SK-N-SH treated with all-trans-retinoic acid at 6 μM for 48 hours (cell line): Measurements from ENCODE around the gene ZNF107.

ENCODE experiments used
- ATAC-seq: fragments of 200-7000 bp; cut with Tn5 transposase; 3 replicates; pipeline ENCODE4 v1.9.1; 2020; ENCODE audit warnings: mild to moderate bottlenecking, moderate library complexity
- ARNTL ChIP-seq: fragments of 450-650 bp; formaldehyde crosslinking; IDR thresholded peaks from 2 replicates; pipeline ENCODE4 v1.5.0; 2020; ENCODE audit warnings: low read depth, mild to moderate bottlenecking, moderate library complexity, borderline replicate concordance
- BACH2 ChIP-seq: fragments of 250-450 bp; sonication (Bioruptor Pico); IDR thresholded peaks from 2 replicates; pipeline ENCODE4 v1.9.0; 2021; ENCODE audit warnings: mild to moderate bottlenecking, borderline replicate concordance
- CSDC2 ChIP-seq: fragments of 250-450 bp; sonication (Bioruptor Pico); IDR thresholded peaks from 2 replicates; pipeline ENCODE4 v1.5.0; 2020; ENCODE audit warnings: mild to moderate bottlenecking, moderate library complexity
- CSRNP3 ChIP-seq: fragments of 250-450 bp; sonication (Bioruptor Pico); IDR thresholded peaks from 2 replicates; pipeline ENCODE4 v1.5.1; 2021; ENCODE audit warnings: mild to moderate bottlenecking, moderate library complexity
- ESRRG ChIP-seq: fragments of 250-450 bp; sonication (Bioruptor Pico); IDR thresholded peaks from 2 replicates; pipeline ENCODE4 v1.6.1; 2021; ENCODE audit warnings: mild to moderate bottlenecking
- GLIS3 ChIP-seq: fragments of 250-450 bp; sonication (Bioruptor Pico); IDR thresholded peaks from 2 replicates; pipeline ENCODE4 v1.5.0; 2020; ENCODE audit warnings: mild to moderate bottlenecking, moderate library complexity
- ISL1 ChIP-seq: fragments of 250-450 bp; sonication (Bioruptor Pico); IDR thresholded peaks from 2 replicates; pipeline ENCODE4 v2.1.2; 2022; ENCODE audit warnings: mild to moderate bottlenecking, moderate library complexity
- OSR1 ChIP-seq: fragments of 250-450 bp; sonication (Bioruptor Pico); IDR thresholded peaks from 2 replicates; pipeline ENCODE4 v1.8.0; 2022; ENCODE audit warnings: moderate library complexity, mild to moderate bottlenecking, inconsistent platforms
- PATZ1 ChIP-seq: fragments of 250-450 bp; sonication (Bioruptor Pico); IDR thresholded peaks from 2 replicates; pipeline ENCODE4 v1.8.0; 2020; ENCODE audit warnings: mild to moderate bottlenecking, moderate library complexity, borderline replicate concordance
- POU6F1 ChIP-seq: fragments of 250-450 bp; sonication (Bioruptor Pico); IDR thresholded peaks from 2 replicates; pipeline ENCODE4 v1.8.0; 2021; ENCODE audit warnings: low read depth, mild to moderate bottlenecking, moderate library complexity, borderline replicate concordance
- PPARA ChIP-seq: fragments of 250-450 bp; sonication (Bioruptor Pico); IDR thresholded peaks from 2 replicates; pipeline ENCODE4 v1.5.0; 2020; ENCODE audit warnings: mild to moderate bottlenecking, borderline replicate concordance
- RARB ChIP-seq: fragments of 250-450 bp; sonication (Bioruptor Pico); IDR thresholded peaks from 2 replicates; pipeline ENCODE4 v1.8.0; 2021; ENCODE audit warnings: mild to moderate bottlenecking, moderate library complexity
- SNAI2 ChIP-seq: fragments of 250-450 bp; sonication (Bioruptor Pico); IDR thresholded peaks from 2 replicates; pipeline ENCODE4 v1.5.0; 2020; ENCODE audit warnings: mild to moderate bottlenecking, moderate library complexity
- TCF4 ChIP-seq: fragments of 250-450 bp; sonication (Bioruptor Pico); IDR thresholded peaks from 2 replicates; pipeline ENCODE4 v1.8.0; 2021; ENCODE audit warnings: mild to moderate bottlenecking, moderate library complexity, borderline replicate concordance
- TOX ChIP-seq: fragments of 250-450 bp; sonication (Bioruptor Pico); IDR thresholded peaks from 2 replicates; pipeline ENCODE4 v1.8.0; 2021; ENCODE audit warnings: mild to moderate bottlenecking, moderate library complexity, borderline replicate concordance
- ZC3H10 ChIP-seq: fragments of 250-450 bp; sonication (Bioruptor Pico); IDR thresholded peaks from 2 replicates; pipeline ENCODE4 v1.5.1; 2021; ENCODE audit warnings: mild to moderate bottlenecking, moderate library complexity
- ZFP3 ChIP-seq: fragments of 250-450 bp; sonication (Bioruptor Pico); IDR thresholded peaks from 2 replicates; pipeline ENCODE4 v1.5.0; 2020; ENCODE audit warnings: mild to moderate bottlenecking, moderate library complexity
- ZFP30 ChIP-seq: fragments of 450-650 bp; formaldehyde crosslinking; IDR thresholded peaks from 2 replicates; pipeline ENCODE4 v1.5.0; 2022; ENCODE audit warnings: mild to moderate bottlenecking, moderate library complexity
- ZNF565 ChIP-seq: fragments of 450-650 bp; formaldehyde crosslinking; conservative IDR thresholded peaks from 2 replicates; pipeline ENCODE4 v1.5.0; 2020; ENCODE audit warnings: low read depth, mild to moderate bottlenecking, moderate library complexity
- ZNF70 ChIP-seq: fragments of 450-650 bp; formaldehyde crosslinking; IDR thresholded peaks from 2 replicates; pipeline ENCODE4 v1.5.0; 2020; ENCODE audit warnings: mild to moderate bottlenecking, moderate library complexity
- ZNF8 ChIP-seq: fragments of 450-650 bp; formaldehyde crosslinking; IDR thresholded peaks from 2 replicates; pipeline ENCODE4 v1.5.0; 2020; ENCODE audit warnings: mild to moderate bottlenecking, moderate library complexity
- TF ChIP-seq, protein P1 (sequence below): fragments of 250-450 bp; sonication (Bioruptor Pico); IDR thresholded peaks from 2 replicates; pipeline ENCODE4 v1.5.0; 2020; ENCODE audit warnings: mild to moderate bottlenecking, moderate library complexity

ZNF107 gene

DNA sequence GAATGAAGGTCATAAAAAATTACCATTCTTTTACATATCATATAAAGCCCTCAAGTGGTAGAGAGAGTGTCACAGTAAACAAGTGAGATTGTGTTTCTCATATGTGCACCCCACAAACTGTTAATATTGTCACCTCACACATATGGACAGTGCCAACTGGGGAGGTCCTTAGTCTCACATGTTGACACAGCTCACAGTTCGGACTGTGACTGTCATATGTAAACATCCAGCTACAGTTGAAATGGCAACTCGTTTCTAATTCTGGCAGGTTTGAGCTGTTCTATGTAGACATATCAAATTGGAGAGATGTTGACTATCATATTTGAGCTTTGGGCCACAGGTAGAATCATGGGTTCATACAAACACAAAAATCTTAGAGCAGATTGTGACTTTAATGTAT lies 39.4 kb upstream of the ZNF107 start (continued):
- TF ChIP-seq PATZ1 (CRISPR knock-in tag) (no peak), PPARA (no peak), ARNTL (CRISPR knock-in tag) (no peak), ISL1 (CRISPR knock-in tag) (no peak)

DNA sequence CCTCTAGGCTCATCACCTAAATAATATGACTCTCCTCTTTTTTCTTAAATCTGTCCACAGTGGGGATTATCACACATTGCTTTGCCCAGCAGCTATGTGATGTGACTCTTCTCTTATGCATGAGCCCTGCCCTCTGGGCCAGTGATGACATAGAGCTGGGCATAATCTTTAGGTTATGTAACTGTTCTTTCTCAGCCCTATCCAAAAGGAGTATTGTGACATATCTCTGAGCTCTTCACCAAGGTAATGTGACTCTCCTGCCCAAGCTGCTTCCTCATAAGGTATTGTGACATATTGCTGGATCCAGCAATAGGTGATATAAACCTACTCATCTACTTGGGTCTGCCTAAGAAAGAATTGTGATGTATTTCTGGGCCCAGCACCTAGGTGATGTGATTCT lies 37.7 kb upstream of the ZNF107 start:
- TF ChIP-seq ZNF8 (CRISPR knock-in tag) (no peak), ZNF70 (CRISPR knock-in tag) (no peak), ESRRG (CRISPR knock-in tag) (no peak), ZNF565 (CRISPR knock-in tag) (no peak), BACH2 (CRISPR knock-in tag) (no peak), POU6F1 (no peak), GLIS3 (CRISPR knock-in tag) (no peak), RARB (no peak), ZFP30 (CRISPR knock-in tag) (no peak), TOX (CRISPR knock-in tag) (no peak), ZFP3 (CRISPR knock-in tag) (no peak), SNAI2 (CRISPR knock-in tag) (no peak), ISL1 (CRISPR knock-in tag) (no peak), CSRNP3 (no peak)
- ATAC-seq = no peak

DNA sequence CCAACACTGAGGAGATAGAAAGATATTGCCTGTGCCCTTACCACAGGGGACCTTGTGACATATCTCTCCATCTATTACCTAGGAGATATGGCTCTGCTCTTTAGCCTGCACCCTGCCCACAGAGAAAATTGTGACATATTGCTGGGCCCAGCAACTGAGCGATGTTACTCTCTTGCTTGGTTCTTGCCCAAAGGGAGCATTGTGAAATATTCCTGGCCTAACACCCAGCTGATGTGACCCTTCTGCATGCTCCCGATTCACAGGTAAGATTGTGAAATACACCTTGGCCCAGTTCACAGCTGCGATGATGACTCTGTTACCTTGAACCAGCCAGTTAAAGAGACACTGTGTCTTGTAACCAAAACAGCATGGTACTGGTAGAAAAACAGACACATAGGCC lies 37.2 kb upstream of the ZNF107 start:
- no peak for ATAC-seq
- TF ChIP-seq ZNF8 (CRISPR knock-in tag) (no peak), TCF4 (no peak), TOX (CRISPR knock-in tag) (no peak), ARNTL (CRISPR knock-in tag) (no peak), OSR1 (no peak), BACH2 (CRISPR knock-in tag) (no peak), CSDC2 (CRISPR knock-in tag) (no peak), POU6F1 (no peak), GLIS3 (CRISPR knock-in tag) (no peak), ZFP3 (CRISPR knock-in tag) (no peak), PATZ1 (CRISPR knock-in tag) (no peak), PPARA (no peak)

DNA sequence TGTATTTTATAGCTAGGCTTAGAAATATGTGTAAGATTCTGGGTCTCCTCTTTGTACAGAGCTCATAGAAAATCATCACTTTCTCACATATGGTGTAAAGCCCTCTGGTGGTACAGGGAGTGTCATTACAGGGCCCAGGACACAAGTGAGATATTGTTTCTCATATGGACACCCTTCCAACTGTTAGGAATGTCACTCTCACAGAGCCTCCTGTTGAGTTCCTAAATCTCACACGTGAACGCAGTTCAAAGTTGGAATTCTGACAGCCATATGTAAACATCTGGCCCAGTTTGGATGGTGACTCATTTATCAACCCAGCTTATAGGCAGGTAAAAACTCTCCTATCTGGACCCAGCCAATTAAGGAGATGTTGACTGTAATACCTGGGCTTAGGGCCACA lies 35.4 kb upstream of the ZNF107 start:
- ATAC-seq = peak; percentile 90
- TF ChIP-seq ZNF8 (CRISPR knock-in tag) (no peak), ZFP30 (CRISPR knock-in tag) (no peak), TCF4 (no peak), TOX (CRISPR knock-in tag) (no peak), ZC3H10 (CRISPR knock-in tag) (no peak), POU6F1 (no peak), ARNTL (CRISPR knock-in tag) (no peak), ZNF565 (CRISPR knock-in tag) (no peak)
- TF ChIP-seq, protein P1, sequence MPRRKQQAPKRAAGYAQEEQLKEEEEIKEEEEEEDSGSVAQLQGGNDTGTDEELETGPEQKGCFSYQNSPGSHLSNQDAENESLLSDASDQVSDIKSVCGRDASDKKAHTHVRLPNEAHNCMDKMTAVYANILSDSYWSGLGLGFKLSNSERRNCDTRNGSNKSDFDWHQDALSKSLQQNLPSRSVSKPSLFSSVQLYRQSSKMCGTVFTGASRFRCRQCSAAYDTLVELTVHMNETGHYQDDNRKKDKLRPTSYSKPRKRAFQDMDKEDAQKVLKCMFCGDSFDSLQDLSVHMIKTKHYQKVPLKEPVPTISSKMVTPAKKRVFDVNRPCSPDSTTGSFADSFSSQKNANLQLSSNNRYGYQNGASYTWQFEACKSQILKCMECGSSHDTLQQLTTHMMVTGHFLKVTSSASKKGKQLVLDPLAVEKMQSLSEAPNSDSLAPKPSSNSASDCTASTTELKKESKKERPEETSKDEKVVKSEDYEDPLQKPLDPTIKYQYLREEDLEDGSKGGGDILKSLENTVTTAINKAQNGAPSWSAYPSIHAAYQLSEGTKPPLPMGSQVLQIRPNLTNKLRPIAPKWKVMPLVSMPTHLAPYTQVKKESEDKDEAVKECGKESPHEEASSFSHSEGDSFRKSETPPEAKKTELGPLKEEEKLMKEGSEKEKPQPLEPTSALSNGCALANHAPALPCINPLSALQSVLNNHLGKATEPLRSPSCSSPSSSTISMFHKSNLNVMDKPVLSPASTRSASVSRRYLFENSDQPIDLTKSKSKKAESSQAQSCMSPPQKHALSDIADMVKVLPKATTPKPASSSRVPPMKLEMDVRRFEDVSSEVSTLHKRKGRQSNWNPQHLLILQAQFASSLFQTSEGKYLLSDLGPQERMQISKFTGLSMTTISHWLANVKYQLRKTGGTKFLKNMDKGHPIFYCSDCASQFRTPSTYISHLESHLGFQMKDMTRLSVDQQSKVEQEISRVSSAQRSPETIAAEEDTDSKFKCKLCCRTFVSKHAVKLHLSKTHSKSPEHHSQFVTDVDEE (CRISPR knock-in tag) = no peak
